22Rv1 (cell line): ENCODE data around the gene BCO2.

Experiments
- CTCF ChIP-seq: fragments of 450-650 bp; IDR thresholded peaks from 2 replicates; pipeline ENCODE4 v1.5.1; 2017; ENCODE audit warnings: mild to moderate bottlenecking
- ZFX ChIP-seq: fragments of 450-650 bp; IDR thresholded peaks from 2 replicates; pipeline ENCODE4 v1.6.1; 2017; ENCODE audit warnings: antibody characterized with exemption, borderline replicate concordance

- TF ChIP-seq CTCF: no peak
- no peak for TF ChIP-seq ZFX
Observed at GRCh38 chr11:112177589-112177988, 2.3 kb downstream of the BCO2 start.
